Pancreas (tissue), 10 donors: ENCODE results near the gene AK9. TPM values are rescaled to one million over a fixed set of nuclear protein-coding genes. Genes with fewer than 3 reads are reported as not detected.

ENCODE experiments used
- ATAC-seq, 4 donors: fragments of 200-7000 bp; cut with Tn5 transposase; one replicate each; pipeline versions ENCODE4 v1.8.0 to v1.9.1; 2020; ENCODE audit warnings: mild to moderate bottlenecking in 4 of 4, moderate library complexity in 4 of 4
- DNase-seq, 6 donors: peaks; one replicate each; pipeline ENCODE4 v3.0.0-alpha.2; 2020
- FAIRE-seq: peaks from 2 replicates; lab custom pipeline; 2012; peaks lifted over from hg19 to GRCh38; lab: Jason Lieb, UNC
- H3K27ac ChIP-seq, 4 donors: fragments of 200-600 bp; sonication (generic); 1 replicate in 3 of 4; 2 replicates in 1 of 4; pipeline versions ENCODE4 v1.5.0 to v1.8.0; 2020
- H3K27me3 ChIP-seq, 4 donors: fragments of 200-600 bp; one replicate each; pipeline ENCODE4 v1.8.0; 2021
- H3K36me3 ChIP-seq, 3 donors: fragments of 200-600 bp; sonication (generic) in 1 of 3; one replicate each; pipeline versions ENCODE4 v1.5.0 to v1.8.0; 2020 to 2021
- H3K4me1 ChIP-seq, 3 donors: fragments of 200-600 bp; one replicate each; pipeline ENCODE4 v1.8.0; 2021
- H3K4me3 ChIP-seq, 4 donors: fragments of 200-600 bp; sonication (generic) in 2 of 4; one replicate each; pipeline versions ENCODE4 v1.5.0 to v1.8.0; 2020 to 2021
- H3K9me3 ChIP-seq, 4 donors: fragments of 200-600 bp; one replicate each; pipeline ENCODE4 v1.8.0; 2021
- CTCF ChIP-seq, 4 donors: fragments of 200-600 bp; sonication (generic) in 3 of 4; IDR thresholded peaks; one replicate each; pipeline versions ENCODE4 v1.5.0 to v1.8.0; 2021; ENCODE audit warnings: antibody characterized with exemption in 4 of 4
- WGBS, 2 donors: extraction: QIAGEN DNeasy Blood & Tissue Kit; methylation state at CpG; one replicate each; pipeline ENCODE4 v1.1.7; 2013; 5-methylcytosine and 5-hydroxymethylcytosine counted together
- intact Hi-C, 3 donors: fragments of 100-400 bp; cut with DNase I; formaldehyde crosslinking; loops; one replicate each; pipeline versions ENCODE4 v1.11.1 to v1.14.2; 2022
- polyA plus RNA-seq, 2 donors: library from polyadenylated mRNA; stranded (reverse); fragments of 200-250 nt; gene quantifications; one replicate each; pipeline ENCODE4 v1.2.3, GENCODE V29; 2013
- total RNA-seq, 6 donors: library from RNA; stranded (reverse); fragmentation: NEBNext Ultra II Directional in 4 of 6; extraction: Animal tissue kit (Norgen Biotek cat#: 25700) in 4 of 6; gene quantifications; one replicate each; pipeline versions ENCODE4 v1.2.1 to v1.2.4, GENCODE V29; 2021 to 2023
- donor health status: healthy with polysubstance abuse.
- donor health status: DM: no; HTN: no; CAD: no; lungs with moderate emphysema.
- donor health status: DM: no; HTN: no; CAD: no.
- donor health status: control.
- donor health status: control.
- donor health status: Bipolar disorder and iron deficiency.
- donor health status: DM: yes; HTN: yes; CAD: no.
- donor health status: DM: no; HTN: no; CAD: no.
- donor health status: DM: no; HTN: no; CAD: no.
- donor health status: DM: yes; HTN: yes; CAD: no.

The AK9 gene
- total and polyA plus RNA-seq, 8 donors: 2.0 to 6.0 (median 3.6) TPM

DNA sequence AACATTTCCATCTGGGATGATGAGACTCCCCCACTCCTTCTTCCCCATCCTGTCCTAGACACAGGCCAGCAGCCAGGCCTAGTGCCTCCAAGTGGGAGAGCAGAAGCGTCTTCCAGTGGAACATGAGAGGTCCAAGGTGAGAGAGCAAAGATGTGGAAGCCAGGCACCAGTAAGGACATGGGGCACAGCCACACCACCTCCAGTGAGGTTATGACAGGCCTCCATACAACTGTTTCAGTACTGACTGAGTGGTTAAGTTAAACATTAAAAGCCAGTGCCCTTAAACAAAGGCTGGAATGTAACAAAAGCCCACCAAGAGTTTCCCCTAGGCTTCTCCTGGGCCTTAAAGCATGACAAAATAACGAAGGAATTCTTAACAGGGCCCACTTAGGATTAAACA is 213.3 kb downstream of the AK9 start:
- ATAC-seq (no peak), FAIRE-seq (no peak), DNase-seq (no peak)
- no peak overlapping the region for H3K4me3 ChIP-seq
- peaks cover 0 to 14% (median 3%) of the 10 kb centered on the region in 3 donors for H3K36me3 ChIP-seq
- intact Hi-C loops: no loop called here
- peaks cover 9 to 47% (median 10%) of the 10 kb centered on the region in 3 donors for H3K4me1 ChIP-seq
- H3K9me3 ChIP-seq: no peaks in the 10 kb centered on the region
- 50 to 69% methylated on average over 2 of the region's 2 CpGs for WGBS, 2 donors
- no peak overlapping the region for H3K27ac ChIP-seq
- H3K27me3 ChIP-seq: no peaks in the 10 kb centered on the region
- no peak for TF ChIP-seq CTCF (IDR thresholded peaks at IDR 0.05)

DNA sequence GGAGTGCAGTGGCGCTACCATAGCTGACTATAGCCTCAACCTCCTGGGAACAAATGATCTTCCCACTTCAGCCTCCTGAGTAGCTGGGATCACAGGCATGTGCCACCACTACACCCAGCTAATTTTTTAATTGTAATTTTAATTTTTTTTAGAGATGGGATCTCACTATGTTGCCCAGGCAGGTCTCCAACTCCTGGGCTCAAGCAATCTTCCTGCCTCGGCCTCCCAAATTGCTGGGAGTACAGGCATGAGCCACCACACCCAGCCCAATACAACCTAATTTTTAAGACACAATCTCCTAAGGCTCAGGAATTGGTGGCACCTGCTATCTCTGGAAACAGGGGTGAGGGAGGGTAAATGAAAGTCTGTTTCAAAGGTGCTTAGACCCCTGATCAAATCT is 213.8 kb downstream of the AK9 start:
- ATAC-seq (no peak), FAIRE-seq (no peak), DNase-seq (no peak)
- no peak overlapping the region for H3K27ac ChIP-seq
- peaks cover 9 to 47% (median 10%) of the 10 kb centered on the region in 3 donors for H3K4me1 ChIP-seq
- WGBS, 2 donors: 95 to 99% methylated on average over 2 of the region's 2 CpGs
- intact Hi-C loops: no loop called here
- no peak overlapping the region for H3K4me3 ChIP-seq
- no peak for TF ChIP-seq CTCF (IDR thresholded peaks at IDR 0.05)
- no peaks in the 10 kb centered on the region for H3K27me3 ChIP-seq
- H3K9me3 ChIP-seq: no peaks in the 10 kb centered on the region
- peaks cover 0 to 14% (median 3%) of the 10 kb centered on the region in 3 donors for H3K36me3 ChIP-seq

DNA sequence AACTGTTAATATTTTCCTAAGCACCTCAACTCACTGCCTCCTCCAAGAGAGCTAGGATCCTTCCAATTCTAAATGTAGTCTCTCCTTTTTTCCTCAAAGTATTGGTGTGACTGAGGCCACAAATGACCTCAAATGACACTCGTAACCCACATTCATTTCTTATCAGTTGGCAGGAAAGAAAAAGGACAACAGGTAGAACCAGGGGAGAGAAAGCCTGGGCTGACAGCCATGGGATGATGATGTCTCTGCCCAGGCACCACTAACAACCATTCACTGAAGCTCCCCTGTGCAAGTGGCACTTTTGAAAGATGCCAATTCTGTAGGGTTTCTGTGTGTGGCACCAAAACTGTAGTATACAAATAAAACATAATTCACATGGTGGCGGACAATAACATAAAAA is 215.4 kb downstream of the AK9 start:
- DNase-seq (no peak), FAIRE-seq (no peak), ATAC-seq (peak in 3 of 4 donors; percentile 48 to 80 (median 76))
- Histone ChIP-seq H3K4me1 (peaks cover 4 to 33% (median 5%) of the 10 kb centered on the region in 3 donors), H3K36me3 (peaks cover 0 to 26% (median 3%) of the 10 kb centered on the region in 3 donors), H3K27me3 (no peaks in the 10 kb centered on the region), H3K27ac (no peak overlapping the region), H3K4me3 (no peak overlapping the region), H3K9me3 (no peaks in the 10 kb centered on the region)
- WGBS, 2 donors: 48 to 57% methylated on average over 2 of the region's 2 CpGs
- intact Hi-C loops: no loop called here
- TF ChIP-seq CTCF (IDR thresholded peaks at IDR 0.05): no peak

DNA sequence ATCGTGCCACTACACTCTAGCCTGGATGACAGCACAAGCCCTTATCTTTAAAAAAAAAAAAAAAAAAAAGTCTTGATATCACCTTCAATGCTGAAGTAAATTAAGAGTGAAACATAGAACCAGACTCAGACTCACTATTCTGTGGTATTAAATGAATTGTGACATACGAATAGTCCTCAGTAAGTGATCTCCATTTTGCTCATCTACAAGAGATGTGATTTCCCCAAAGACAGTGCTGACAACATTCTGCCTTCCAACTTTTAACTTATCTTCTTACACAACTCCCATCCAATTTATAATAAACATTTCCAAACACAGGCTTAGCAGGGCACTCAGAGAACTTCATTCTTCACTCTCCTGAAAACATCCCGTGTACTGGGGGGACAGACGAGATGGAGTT is 216.0 kb downstream of the AK9 start:
- Histone ChIP-seq H3K27me3 (no peaks in the 10 kb centered on the region), H3K9me3 (no peaks in the 10 kb centered on the region), H3K36me3 (peaks cover 0 to 32% (median 3%) of the 10 kb centered on the region in 3 donors), H3K4me1 (peaks cover under 1 to 27% (median 4%) of the 10 kb centered on the region in 3 donors), H3K4me3 (no peak overlapping the region), H3K27ac (no peak overlapping the region)
- TF ChIP-seq CTCF (IDR thresholded peaks at IDR 0.05): no peak
- ATAC-seq: no peak
- no peak for FAIRE-seq
- 76 to 85% methylated on average over 4 of the region's 4 CpGs for WGBS, 2 donors
- intact Hi-C loops: no loop called here
- no peak for DNase-seq

GRCh38 chr6:109473120-109473519 is 217.9 kb downstream of the AK9 start:
- no peak for FAIRE-seq
- ATAC-seq: no peak
- TF ChIP-seq CTCF (IDR thresholded peaks at IDR 0.05): no peak
- Histone ChIP-seq H3K27me3 (no peaks in the 10 kb centered on the region), H3K36me3 (peaks cover 0 to 33% (median 3%) of the 10 kb centered on the region in 3 donors), H3K9me3 (no peaks in the 10 kb centered on the region), H3K4me3 (no peak overlapping the region), H3K27ac (no peak overlapping the region), H3K4me1 (peaks cover 0 to 11% (median 0%) of the 10 kb centered on the region in 3 donors)
- intact Hi-C loops: no loop called here
- 92% methylated on average over 3 of the region's 3 CpGs for WGBS, 2 donors
- DNase-seq: no peak
